IMR-90 (cell line): ENCODE results near the gene TRIM44. TPM values are rescaled to one million over a fixed set of nuclear protein-coding genes. Genes with fewer than 3 reads are reported as not detected.

Source experiments
- ATAC-seq: fragments of 200-7000 bp; cut with Tn5 transposase; 2 replicates; pipeline ENCODE4 v1.9.1; 2020; ENCODE audit warnings: low read depth, mild to moderate bottlenecking, moderate library complexity
- BruUV-seq: library from RNA; stranded (reverse); fragments of 400-500 nt; replicated peaks from 2 replicates; lab custom pipeline; 2021; lab: Mats Ljungman, UMichigan
- CTCF ChIA-PET: fragments of 300-600 bp; formaldehyde crosslinking; extraction: SDS; loops from one replicate; lab custom pipeline; 2021; ENCODE audit warnings: antibody characterized with exemption; lab: Yijun Ruan, JAX
- POLR2A ChIA-PET: fragments of 300-600 bp; sonication (Branson Sonifier 250); formaldehyde crosslinking; loops from one replicate; lab custom pipeline; 2022; ENCODE audit warnings: antibody characterized with exemption; ENCODE audit not compliant: unreplicated experiment; lab: Charles Lee
- DNase-seq: peaks from one replicate; pipeline ENCODE4 v3.0.0; 2013
- H2AFZ ChIP-seq: replicated peaks from 2 replicates; pipeline ENCODE3; 2013; ENCODE audit warnings: low read length, mild to moderate bottlenecking; ENCODE audit not compliant: poor library complexity
- H2AK5ac ChIP-seq: 2 replicates; pipeline ENCODE4 v1.6.1; 2013; ENCODE audit warnings: low read depth, low read length, inconsistent platforms
- H2AK9ac ChIP-seq: replicated peaks from 2 replicates; pipeline ENCODE3; 2013; ENCODE audit warnings: mild to moderate bottlenecking, low read depth, low read length, moderate library complexity; ENCODE audit not compliant: poor library complexity
- H2BK120ac ChIP-seq: 2 replicates; pipeline ENCODE4 v1.6.1; 2013; ENCODE audit warnings: low read depth, low read length, inconsistent platforms
- H2BK15ac ChIP-seq: 3 replicates; pipeline ENCODE4 v1.6.1; 2013; ENCODE audit warnings: low read depth, low read length, inconsistent platforms
- H2BK20ac ChIP-seq: 2 replicates; pipeline ENCODE4 v1.6.1; 2013; ENCODE audit warnings: low read depth, mild to moderate bottlenecking, inconsistent platforms, low read length, moderate library complexity
- H2BK5ac ChIP-seq: 2 replicates; pipeline ENCODE4 v1.6.1; 2013; ENCODE audit warnings: mild to moderate bottlenecking, low read depth, low read length, inconsistent platforms; ENCODE audit not compliant: poor library complexity, severe bottlenecking
- H3K14ac ChIP-seq: replicated peaks from 2 replicates; pipeline ENCODE4 v1.6.1; 2013; ENCODE audit warnings: low read depth, low read length, inconsistent platforms
- H3K18ac ChIP-seq: 2 replicates; pipeline ENCODE4 v1.6.1; 2013; ENCODE audit warnings: low read depth, low read length, control low read depth
- H3K23ac ChIP-seq: 2 replicates; pipeline ENCODE4 v1.6.1; 2013; ENCODE audit warnings: low read depth, low read length, inconsistent platforms
- H3K27ac ChIP-seq: 2 replicates; pipeline ENCODE4 v1.5.1; 2013; ENCODE audit warnings: mild to moderate bottlenecking, control low read depth, low read length; ENCODE audit not compliant: insufficient read depth
- H3K27me3 ChIP-seq: 2 replicates; pipeline ENCODE4 v1.6.1; 2013; ENCODE audit warnings: low read length; ENCODE audit not compliant: control insufficient read depth, insufficient read depth
- H3K36me3 ChIP-seq: 2 replicates; pipeline ENCODE4 v1.6.1; 2013; ENCODE audit warnings: low read length, mixed read lengths; ENCODE audit not compliant: control insufficient read depth, insufficient read depth
- H3K4ac ChIP-seq: 2 replicates; pipeline ENCODE4 v1.6.1; 2013; ENCODE audit warnings: low read depth, low read length, inconsistent platforms
- H3K4me1 ChIP-seq: 2 replicates; pipeline ENCODE4 v1.6.1; 2013; ENCODE audit warnings: low read length, mixed read lengths; ENCODE audit not compliant: control insufficient read depth, insufficient read depth
- H3K4me2 ChIP-seq: 2 replicates; pipeline ENCODE4 v1.6.1; 2013; ENCODE audit warnings: low read depth, mild to moderate bottlenecking, control low read depth, low read length, moderate library complexity
- H3K4me3 ChIP-seq: 2 replicates; pipeline ENCODE4 v1.5.1; 2013; ENCODE audit warnings: low read depth, mild to moderate bottlenecking, control low read depth, low read length, moderate library complexity; ENCODE audit not compliant: insufficient read depth
- H3K56ac ChIP-seq: 2 replicates; pipeline ENCODE4 v1.6.1; 2013; ENCODE audit warnings: low read length, inconsistent platforms; ENCODE audit not compliant: insufficient read depth; ENCODE audit errors: extremely low read depth
- H3K79me1 ChIP-seq, 2 experiments: 2 replicates each; pipeline ENCODE4 v1.6.1; 2013; ENCODE audit warnings: low read length in 2 of 2, inconsistent platforms in 1 of 2, low read depth in 1 of 2
- H3K9ac ChIP-seq: 2 replicates; pipeline ENCODE4 v1.6.1; 2013; ENCODE audit warnings: low read depth, low read length, control low read depth
- H3K9me1 ChIP-seq: 2 replicates; pipeline ENCODE4 v1.6.1; 2013; ENCODE audit warnings: low read length, inconsistent platforms; ENCODE audit not compliant: insufficient read depth
- H3K9me3 ChIP-seq: 2 replicates; pipeline ENCODE4 v1.6.1; 2013; ENCODE audit warnings: low read length; ENCODE audit not compliant: control insufficient read depth, insufficient read depth
- H4K20me1 ChIP-seq: 2 replicates; pipeline ENCODE4 v1.6.1; 2013; ENCODE audit warnings: low read length, inconsistent platforms; ENCODE audit not compliant: insufficient read depth
- H4K5ac ChIP-seq: 2 replicates; pipeline ENCODE4 v1.6.1; 2013; ENCODE audit warnings: mild to moderate bottlenecking, low read depth, low read length, control low read depth
- H4K8ac ChIP-seq, 2 experiments: 2 replicates each; pipeline ENCODE4 v1.6.1; 2013; ENCODE audit warnings: low read depth in 2 of 2, low read length in 2 of 2, control low read depth in 1 of 2, inconsistent platforms in 1 of 2
- H4K91ac ChIP-seq: 2 replicates; pipeline ENCODE4 v1.6.1; 2013; ENCODE audit warnings: low read depth, low read length, inconsistent platforms; ENCODE audit not compliant: insufficient read depth
- BHLHE40 ChIP-seq: fragments of 150-350 bp; IDR thresholded peaks from 2 replicates; pipeline ENCODE4 v1.6.1; 2016; ENCODE audit warnings: mild to moderate bottlenecking, low read depth, low read length
- CEBPB ChIP-seq: IDR thresholded peaks from 2 replicates; pipeline ENCODE4 v1.6.1; 2012; ENCODE audit warnings: low read depth, low read length, improper control_type of control experiment
- CHD1 ChIP-seq: IDR thresholded peaks from 2 replicates; pipeline ENCODE4 v1.6.1; 2012; ENCODE audit warnings: low read depth, low read length, improper control_type of control experiment
- CTCF ChIP-seq: conservative IDR thresholded peaks from 2 replicates; pipeline ENCODE4 v1.5.1; 2012; ENCODE audit warnings: mild to moderate bottlenecking, low read depth, low read length, improper control_type of control experiment
- ELK1 ChIP-seq: fragments of 150-350 bp; IDR thresholded peaks from 2 replicates; pipeline ENCODE4 v1.6.1; 2016; ENCODE audit warnings: low read depth, mild to moderate bottlenecking, low read length, moderate library complexity, borderline replicate concordance
- FOS ChIP-seq: fragments of 150-350 bp; IDR thresholded peaks from 2 replicates; pipeline ENCODE4 v1.6.1; 2016; ENCODE audit warnings: low read depth, low read length
- MAFK ChIP-seq: IDR thresholded peaks from 2 replicates; pipeline ENCODE4 v1.6.1; 2012; ENCODE audit warnings: low read depth, low read length, improper control_type of control experiment
- NFE2L2 ChIP-seq: fragments of 150-350 bp; IDR thresholded peaks from 2 replicates; pipeline ENCODE4 v1.6.1; 2016; ENCODE audit warnings: low read depth, mild to moderate bottlenecking, low read length
- POLR2A ChIP-seq: IDR thresholded peaks from 2 replicates; pipeline ENCODE4 v1.6.1; 2012; ENCODE audit warnings: mild to moderate bottlenecking, low read depth, low read length
- RAD21 ChIP-seq: IDR thresholded peaks from 2 replicates; pipeline ENCODE4 v1.6.1; 2012; ENCODE audit warnings: low read length, improper control_type of control experiment
- RCOR1 ChIP-seq: IDR thresholded peaks from 2 replicates; pipeline ENCODE4 v1.6.1; 2012; ENCODE audit warnings: mild to moderate bottlenecking, low read length, improper control_type of control experiment; ENCODE audit not compliant: insufficient replicate concordance
- RFX5 ChIP-seq: IDR thresholded peaks from 2 replicates; pipeline ENCODE4 v1.8.0; 2012; ENCODE audit warnings: low read depth, mild to moderate bottlenecking, low read length, moderate library complexity
- USF2 ChIP-seq: fragments of 150-350 bp; IDR thresholded peaks from 2 replicates; pipeline ENCODE4 v1.6.1; 2017; ENCODE audit warnings: mild to moderate bottlenecking, antibody characterized with exemption, low read length, low read depth
- WGBS, 2 experiments: methylation state at CpG; one replicate each; pipeline versions ENCODE4 v1.1.5 to v1.1.7; 2013; ENCODE audit warnings: missing lambda C conversion rate in 2 of 2; ENCODE audit not compliant: insufficient read length in 1 of 2; ENCODE audit errors: extremely low coverage in 2 of 2; 5-methylcytosine and 5-hydroxymethylcytosine counted together
- dilution Hi-C: fragments of 300-500 bp; cut with HindIII; formaldehyde crosslinking; loops from one replicate; pipeline ENCODE4 v1.14.3; 2018; ENCODE audit warnings: low sequenced_read_pairs; ENCODE audit not compliant: unreplicated experiment
- in situ Hi-C: fragments of 300-500 bp; cut with MboI; formaldehyde crosslinking; loops from 3 replicates; pipeline ENCODE4 v1.14.3; 2019; ENCODE audit warnings: low sequenced_read_pairs, inconsistent platforms, mixed read lengths
- intact Hi-C: fragments of 100-400 bp; cut with micrococcal nuclease; formaldehyde crosslinking; loops from 2 replicates; pipeline ENCODE4 v1.10.0; 2022
- polyA plus RNA-seq, 3 experiments: library from polyadenylated mRNA; depleted of rRNA; stranded (reverse); fragments of >200 nt; gene quantifications; 2 replicates each; pipeline ENCODE4 v1.2.3, GENCODE V29; 2012; ENCODE audit warnings: low replicate concordance in 1 of 3
- total RNA-seq: library from RNA; depleted of rRNA; stranded (reverse); fragments of >200 nt; gene quantifications from 2 replicates; pipeline ENCODE4 v1.2.3, GENCODE V29; 2012

TRIM44 gene
- total and polyA plus RNA-seq, 2 of the 4 experiments (the other 2 are of a cell fraction), result 50.7 to 104 TPM

- no peak for TF ChIP-seq RAD21
- no peak for TF ChIP-seq MAFK
- no peak for TF ChIP-seq CTCF
- no peak for TF ChIP-seq CHD1
- no peak for TF ChIP-seq USF2
- no peak for TF ChIP-seq RCOR1
- TF ChIP-seq ELK1, result no peak
- TF ChIP-seq POLR2A, result no peak
- no peak for TF ChIP-seq FOS
- TF ChIP-seq CEBPB, result no peak
- no peak for TF ChIP-seq RFX5
- no peak for TF ChIP-seq NFE2L2
- no peak for TF ChIP-seq BHLHE40
- H3K4me3 ChIP-seq, result no peak overlapping the region
- dilution Hi-C loops, result no loop called here
Observed at GRCh38 chr11:35763301-35763700, 100.7 kb downstream of the TRIM44 start.

More at GRCh38 chr11:35763301-35763700, 100.7 kb downstream of the TRIM44 start:
- Histone ChIP-seq H4K5ac (no peak overlapping the region), H3K23ac (no peak overlapping the region), H3K18ac (no peak overlapping the region), H3K14ac (no peak overlapping the region), H2BK20ac (no peak overlapping the region), H3K36me3 (no peaks in the 10 kb centered on the region), H4K20me1 (peaks cover 13% of the 10 kb centered on the region; the same call in 1 of the 2 replicates), H2AK5ac (no peak overlapping the region), H3K9ac (no peak overlapping the region), H3K9me3 (no peaks in the 10 kb centered on the region), H2BK15ac (no peak overlapping the region), H3K79me1 (peaks cover 35 to 61% of the 10 kb centered on the region in 2 experiments), H3K4me2 (no peak overlapping the region), H3K27ac (no peak overlapping the region), H3K4ac (no peak overlapping the region), H4K8ac (no peak overlapping the region), H2BK120ac (no peak overlapping the region), H2BK5ac (no peak overlapping the region), H2AFZ (no peak overlapping the region), H3K9me1 (peaks cover 3% of the 10 kb centered on the region; the same call in 1 of the 2 replicates), H4K91ac (no peak overlapping the region), H3K27me3 (no peaks in the 10 kb centered on the region), H3K4me1 (peaks cover 4% of the 10 kb centered on the region), H3K56ac (no peak overlapping the region), H2AK9ac (no peak overlapping the region)
- ATAC-seq (no peak), DNase-seq (no peak)
- in situ Hi-C loops, result no loop called here
- POLR2A ChIA-PET, result no interaction called here
- intact Hi-C loops, result no loop called here
- no TSS peak for BruUV-seq
- CTCF ChIA-PET, result no interaction called here
- WGBS, 2 experiments, result no CpG with 5 or more reads among the region's 1 CpG
